HepG2 (cell line): ENCODE results near the gene IDUA. TPM values are rescaled to one million over a fixed set of nuclear protein-coding genes. Genes with fewer than 3 reads are reported as not detected.
A peak's percentile ranks its signal among the peaks of the same experiment; 100 is the strongest.

Experiments
- ARNT2 ChIP-seq: sonication (generic); formaldehyde crosslinking; IDR thresholded peaks from 2 replicates; pipeline ENCODE4 v1.8.0; 2022; ENCODE audit warnings: mild to moderate bottlenecking, low read depth, missing genetic modification reagents, moderate library complexity
- BRD4 ChIP-seq: sonication (generic); formaldehyde crosslinking; IDR thresholded peaks from 2 replicates; pipeline ENCODE4 v1.4.0; 2020; ENCODE audit warnings: missing genetic modification reagents
- ELF4 ChIP-seq: sonication (generic); formaldehyde crosslinking; IDR thresholded peaks from 2 replicates; pipeline ENCODE4 v1.5.0; 2020; ENCODE audit warnings: missing genetic modification reagents, mild to moderate bottlenecking, moderate library complexity, borderline replicate concordance
- FOXM1 ChIP-seq: sonication (generic); formaldehyde crosslinking; IDR thresholded peaks from 2 replicates; pipeline ENCODE4 v1.5.0; 2020; ENCODE audit warnings: missing genetic modification reagents
- NFE2 ChIP-seq: sonication (generic); formaldehyde crosslinking; IDR thresholded peaks from 2 replicates; pipeline ENCODE4 v1.4.0; 2020; ENCODE audit warnings: missing genetic modification reagents
- PHF21A ChIP-seq: sonication (generic); formaldehyde crosslinking; IDR thresholded peaks from 2 replicates; pipeline ENCODE4 v1.5.0; 2020; ENCODE audit warnings: mild to moderate bottlenecking, missing genetic modification reagents
- RBFOX2 ChIP-seq: fragments of 200-400 bp; formaldehyde crosslinking; IDR thresholded peaks from 2 replicates; pipeline ENCODE4 v1.6.1; 2017; ENCODE audit warnings: low read depth, mild to moderate bottlenecking, low read length
- SSRP1 ChIP-seq: IDR thresholded peaks from 2 replicates; pipeline ENCODE4 v1.6.1; 2016; ENCODE audit warnings: control low read depth
- ZFP82 ChIP-seq: sonication (generic); formaldehyde crosslinking; IDR thresholded peaks from 2 replicates; pipeline ENCODE4 v1.5.1; 2020; ENCODE audit warnings: mild to moderate bottlenecking, missing genetic modification reagents, borderline replicate concordance
- ZNF546 ChIP-seq: sonication (generic); formaldehyde crosslinking; conservative IDR thresholded peaks from 2 replicates; pipeline ENCODE4 v1.8.1; 2023; ENCODE audit warnings: mild to moderate bottlenecking, missing genetic modification reagents
- ZNF747 ChIP-seq: sonication (generic); formaldehyde crosslinking; IDR thresholded peaks from 2 replicates; pipeline ENCODE4 v1.8.1; 2023; ENCODE audit warnings: missing genetic modification reagents, mild to moderate bottlenecking, borderline replicate concordance
- polyA plus RNA-seq, 8 experiments: library from polyadenylated mRNA; depleted of rRNA in 3 of 8; stranded (reverse) in 7 of 8; unstranded in 1 of 8; fragments of >200 nt; fragmentation: Illumina TruSeq in 4 of 8; extraction: Trizol in 4 of 8; gene quantifications; 2 replicates each; pipeline versions ENCODE4 v1.2.1 to v1.2.3, GENCODE V29; 2011 to 2016; ENCODE audit warnings: low read depth in 4 of 8, missing spikeins in 1 of 8, mixed read lengths in 1 of 8; ENCODE audit not compliant: insufficient read depth in 1 of 8
- total RNA-seq, 5 experiments: library from RNA; depleted of rRNA; stranded (reverse); fragments of >200 nt; fragmentation: Illumina TruSeq; extraction: Trizol; gene quantifications; 2 replicates each; pipeline ENCODE4 v1.2.3, GENCODE V29; 2016; ENCODE audit warnings: low read depth in 1 of 5
- TF ChIP-seq, protein P1 (sequence below): sonication (generic); formaldehyde crosslinking; IDR thresholded peaks from 2 replicates; pipeline ENCODE4 v1.8.0; 2022; ENCODE audit warnings: mild to moderate bottlenecking, missing genetic modification reagents, moderate library complexity
- TF ChIP-seq, protein P2 (sequence below): sonication (generic); formaldehyde crosslinking; IDR thresholded peaks from 2 replicates; pipeline ENCODE4 v1.4.0; 2020; ENCODE audit warnings: missing genetic modification reagents
- TF ChIP-seq, protein P3 (sequence below): sonication (generic); formaldehyde crosslinking; IDR thresholded peaks from 2 replicates; pipeline ENCODE4 v1.5.1; 2020; ENCODE audit warnings: mild to moderate bottlenecking, moderate library complexity, missing genetic modification reagents
- TF ChIP-seq, protein P4 (sequence below): sonication (generic); formaldehyde crosslinking; IDR thresholded peaks from 2 replicates; pipeline ENCODE4 v1.5.0; 2020; ENCODE audit warnings: mild to moderate bottlenecking, missing genetic modification reagents
- TF ChIP-seq, protein P5 (sequence below): sonication (generic); formaldehyde crosslinking; IDR thresholded peaks from 2 replicates; pipeline ENCODE4 v1.4.0; 2020; ENCODE audit warnings: mild to moderate bottlenecking, missing genetic modification reagents

IDUA gene
- total and polyA plus RNA-seq, 2 of the 13 experiments (the other 11 are each of a cell fraction or from before 2014, with no cell fraction given) = 0.77 to 1.0 TPM

DNA sequence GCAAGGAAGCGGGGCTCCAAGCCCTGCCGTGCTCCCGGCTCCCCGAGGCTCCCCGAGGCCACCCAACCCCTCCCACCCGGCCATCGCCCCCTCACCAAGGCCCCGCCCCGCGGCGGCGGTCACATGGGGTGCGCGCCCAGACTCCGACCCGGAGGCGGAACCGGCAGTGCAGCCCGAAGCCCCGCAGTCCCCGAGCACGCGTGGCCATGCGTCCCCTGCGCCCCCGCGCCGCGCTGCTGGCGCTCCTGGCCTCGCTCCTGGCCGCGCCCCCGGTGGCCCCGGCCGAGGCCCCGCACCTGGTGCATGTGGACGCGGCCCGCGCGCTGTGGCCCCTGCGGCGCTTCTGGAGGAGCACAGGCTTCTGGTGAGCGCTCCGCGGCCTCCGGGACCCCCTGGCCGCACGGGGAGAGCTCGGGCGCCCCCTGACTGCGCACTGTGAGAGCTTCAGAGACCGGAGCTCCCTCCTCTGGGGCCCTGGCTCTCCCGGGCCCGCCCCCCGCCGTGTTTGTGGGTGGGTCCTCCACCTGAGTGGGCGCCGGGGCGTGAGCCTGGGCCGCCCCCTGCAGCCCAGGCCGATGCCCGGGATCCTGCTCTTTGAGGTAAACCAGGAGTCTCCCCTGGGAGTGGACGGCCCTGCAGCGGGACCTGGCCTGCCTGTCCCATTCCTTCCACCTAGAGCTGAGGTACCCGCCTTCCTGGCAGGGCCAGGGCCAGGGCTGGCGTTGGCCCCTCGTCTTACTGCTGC, at the start of gene IDUA (continued):
- TF ChIP-seq, protein P1, sequence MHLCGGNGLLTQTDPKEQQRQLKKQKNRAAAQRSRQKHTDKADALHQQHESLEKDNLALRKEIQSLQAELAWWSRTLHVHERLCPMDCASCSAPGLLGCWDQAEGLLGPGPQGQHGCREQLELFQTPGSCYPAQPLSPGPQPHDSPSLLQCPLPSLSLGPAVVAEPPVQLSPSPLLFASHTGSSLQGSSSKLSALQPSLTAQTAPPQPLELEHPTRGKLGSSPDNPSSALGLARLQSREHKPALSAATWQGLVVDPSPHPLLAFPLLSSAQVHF = peak; percentile 32; the same call in 1 of the 2 replicates
- TF ChIP-seq ZNF747 (peak; percentile 50; the same call in 1 of the 2 replicates), PHF21A (CRISPR knock-in tag) (peak; percentile 17), ELF4 (CRISPR knock-in tag) (no peak), BRD4 (CRISPR knock-in tag) (no peak; the same call in 1 of the 2 replicates), ZNF546 (CRISPR knock-in tag) (no peak), ZFP82 (CRISPR knock-in tag) (0 out of 2 replicates have a peak, but pooled peaks have one; percentile 54), FOXM1 (no peak), ARNT2 (CRISPR knock-in tag) (peak; percentile 57; the same call in 1 of the 2 replicates), NFE2 (no peak), RBFOX2 (peak; percentile 75), SSRP1 (CRISPR knock-in tag) (no peak)
- TF ChIP-seq, protein P2, sequence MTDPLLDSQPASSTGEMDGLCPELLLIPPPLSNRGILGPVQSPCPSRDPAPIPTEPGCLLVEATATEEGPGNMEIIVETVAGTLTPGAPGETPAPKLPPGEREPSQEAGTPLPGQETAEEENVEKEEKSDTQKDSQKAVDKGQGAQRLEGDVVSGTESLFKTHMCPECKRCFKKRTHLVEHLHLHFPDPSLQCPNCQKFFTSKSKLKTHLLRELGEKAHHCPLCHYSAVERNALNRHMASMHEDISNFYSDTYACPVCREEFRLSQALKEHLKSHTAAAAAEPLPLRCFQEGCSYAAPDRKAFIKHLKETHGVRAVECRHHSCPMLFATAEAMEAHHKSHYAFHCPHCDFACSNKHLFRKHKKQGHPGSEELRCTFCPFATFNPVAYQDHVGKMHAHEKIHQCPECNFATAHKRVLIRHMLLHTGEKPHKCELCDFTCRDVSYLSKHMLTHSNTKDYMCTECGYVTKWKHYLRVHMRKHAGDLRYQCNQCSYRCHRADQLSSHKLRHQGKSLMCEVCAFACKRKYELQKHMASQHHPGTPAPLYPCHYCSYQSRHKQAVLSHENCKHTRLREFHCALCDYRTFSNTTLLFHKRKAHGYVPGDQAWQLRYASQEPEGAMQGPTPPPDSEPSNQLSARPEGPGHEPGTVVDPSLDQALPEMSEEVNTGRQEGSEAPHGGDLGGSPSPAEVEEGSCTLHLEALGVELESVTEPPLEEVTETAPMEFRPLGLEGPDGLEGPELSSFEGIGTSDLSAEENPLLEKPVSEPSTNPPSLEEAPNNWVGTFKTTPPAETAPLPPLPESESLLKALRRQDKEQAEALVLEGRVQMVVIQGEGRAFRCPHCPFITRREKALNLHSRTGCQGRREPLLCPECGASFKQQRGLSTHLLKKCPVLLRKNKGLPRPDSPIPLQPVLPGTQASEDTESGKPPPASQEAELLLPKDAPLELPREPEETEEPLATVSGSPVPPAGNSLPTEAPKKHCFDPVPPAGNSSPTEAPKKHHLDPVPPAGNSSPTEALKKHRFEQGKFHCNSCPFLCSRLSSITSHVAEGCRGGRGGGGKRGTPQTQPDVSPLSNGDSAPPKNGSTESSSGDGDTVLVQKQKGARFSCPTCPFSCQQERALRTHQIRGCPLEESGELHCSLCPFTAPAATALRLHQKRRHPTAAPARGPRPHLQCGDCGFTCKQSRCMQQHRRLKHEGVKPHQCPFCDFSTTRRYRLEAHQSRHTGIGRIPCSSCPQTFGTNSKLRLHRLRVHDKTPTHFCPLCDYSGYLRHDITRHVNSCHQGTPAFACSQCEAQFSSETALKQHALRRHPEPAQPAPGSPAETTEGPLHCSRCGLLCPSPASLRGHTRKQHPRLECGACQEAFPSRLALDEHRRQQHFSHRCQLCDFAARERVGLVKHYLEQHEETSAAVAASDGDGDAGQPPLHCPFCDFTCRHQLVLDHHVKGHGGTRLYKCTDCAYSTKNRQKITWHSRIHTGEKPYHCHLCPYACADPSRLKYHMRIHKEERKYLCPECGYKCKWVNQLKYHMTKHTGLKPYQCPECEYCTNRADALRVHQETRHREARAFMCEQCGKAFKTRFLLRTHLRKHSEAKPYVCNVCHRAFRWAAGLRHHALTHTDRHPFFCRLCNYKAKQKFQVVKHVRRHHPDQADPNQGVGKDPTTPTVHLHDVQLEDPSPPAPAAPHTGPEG = peak; percentile 84
- TF ChIP-seq, protein P3, sequence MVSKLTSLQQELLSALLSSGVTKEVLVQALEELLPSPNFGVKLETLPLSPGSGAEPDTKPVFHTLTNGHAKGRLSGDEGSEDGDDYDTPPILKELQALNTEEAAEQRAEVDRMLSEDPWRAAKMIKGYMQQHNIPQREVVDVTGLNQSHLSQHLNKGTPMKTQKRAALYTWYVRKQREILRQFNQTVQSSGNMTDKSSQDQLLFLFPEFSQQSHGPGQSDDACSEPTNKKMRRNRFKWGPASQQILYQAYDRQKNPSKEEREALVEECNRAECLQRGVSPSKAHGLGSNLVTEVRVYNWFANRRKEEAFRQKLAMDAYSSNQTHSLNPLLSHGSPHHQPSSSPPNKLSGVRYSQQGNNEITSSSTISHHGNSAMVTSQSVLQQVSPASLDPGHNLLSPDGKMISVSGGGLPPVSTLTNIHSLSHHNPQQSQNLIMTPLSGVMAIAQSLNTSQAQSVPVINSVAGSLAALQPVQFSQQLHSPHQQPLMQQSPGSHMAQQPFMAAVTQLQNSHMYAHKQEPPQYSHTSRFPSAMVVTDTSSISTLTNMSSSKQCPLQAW (CRISPR knock-in tag) = peak; percentile 70; the same call in 1 of the 2 replicates
- TF ChIP-seq, protein P4, sequence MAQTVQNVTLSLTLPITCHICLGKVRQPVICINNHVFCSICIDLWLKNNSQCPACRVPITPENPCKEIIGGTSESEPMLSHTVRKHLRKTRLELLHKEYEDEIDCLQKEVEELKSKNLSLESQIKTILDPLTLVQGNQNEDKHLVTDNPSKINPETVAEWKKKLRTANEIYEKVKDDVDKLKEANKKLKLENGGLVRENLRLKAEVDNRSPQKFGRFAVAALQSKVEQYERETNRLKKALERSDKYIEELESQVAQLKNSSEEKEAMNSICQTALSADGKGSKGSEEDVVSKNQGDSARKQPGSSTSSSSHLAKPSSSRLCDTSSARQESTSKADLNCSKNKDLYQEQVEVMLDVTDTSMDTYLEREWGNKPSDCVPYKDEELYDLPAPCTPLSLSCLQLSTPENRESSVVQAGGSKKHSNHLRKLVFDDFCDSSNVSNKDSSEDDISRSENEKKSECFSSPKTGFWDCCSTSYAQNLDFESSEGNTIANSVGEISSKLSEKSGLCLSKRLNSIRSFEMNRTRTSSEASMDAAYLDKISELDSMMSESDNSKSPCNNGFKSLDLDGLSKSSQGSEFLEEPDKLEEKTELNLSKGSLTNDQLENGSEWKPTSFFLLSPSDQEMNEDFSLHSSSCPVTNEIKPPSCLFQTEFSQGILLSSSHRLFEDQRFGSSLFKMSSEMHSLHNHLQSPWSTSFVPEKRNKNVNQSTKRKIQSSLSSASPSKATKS (CRISPR knock-in tag) = no peak
- TF ChIP-seq, protein P5, sequence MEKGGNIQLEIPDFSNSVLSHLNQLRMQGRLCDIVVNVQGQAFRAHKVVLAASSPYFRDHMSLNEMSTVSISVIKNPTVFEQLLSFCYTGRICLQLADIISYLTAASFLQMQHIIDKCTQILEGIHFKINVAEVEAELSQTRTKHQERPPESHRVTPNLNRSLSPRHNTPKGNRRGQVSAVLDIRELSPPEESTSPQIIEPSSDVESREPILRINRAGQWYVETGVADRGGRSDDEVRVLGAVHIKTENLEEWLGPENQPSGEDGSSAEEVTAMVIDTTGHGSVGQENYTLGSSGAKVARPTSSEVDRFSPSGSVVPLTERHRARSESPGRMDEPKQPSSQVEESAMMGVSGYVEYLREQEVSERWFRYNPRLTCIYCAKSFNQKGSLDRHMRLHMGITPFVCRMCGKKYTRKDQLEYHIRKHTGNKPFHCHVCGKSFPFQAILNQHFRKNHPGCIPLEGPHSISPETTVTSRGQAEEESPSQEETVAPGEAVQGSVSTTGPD = no peak
